Common myeloid progenitor, CD34-positive (primary cell): Measurements from ENCODE around the gene SETD5.
"Not testable (repeated sequence)": the region's sequence is repeated elsewhere in the genome, so short reads cannot be mapped to it uniquely, and the experiment has no call there.

Experiments
- CTCF ChIA-PET: fragments of 350-600 bp; sonication (Branson Sonifier 250); formaldehyde crosslinking; loops from one replicate; lab custom pipeline; 2021; ENCODE audit warnings: antibody characterized with exemption; lab: Charles Lee
- POLR2A ChIA-PET: fragments of 350-600 bp; sonication (Branson Sonifier 250); formaldehyde crosslinking; loops from one replicate; lab custom pipeline; 2021; ENCODE audit warnings: antibody characterized with exemption; lab: Charles Lee
- DNase-seq, 3 donors: peaks; one replicate each; pipeline versions ENCODE4 v3.0.0 to v3.0.0-alpha.2; 2013
- H3K27ac ChIP-seq, 2 experiments: 1 replicate in 1 of 2; 2 replicates in 1 of 2; pipeline ENCODE4 v1.7.0; 2013; ENCODE audit warnings: inconsistent platforms in 2 of 2, low read length in 2 of 2, mild to moderate bottlenecking in 2 of 2, low read depth in 1 of 2, moderate library complexity in 1 of 2; ENCODE audit not compliant: severe bottlenecking in 2 of 2, insufficient read depth in 1 of 2, poor library complexity in 1 of 2
- H3K27me3 ChIP-seq, 5 experiments: replicated peaks in 2 of 5; 1 replicate in 3 of 5; 2 replicates in 2 of 5; pipeline versions ENCODE4 v1.6.1 to v1.7.0; 2013; ENCODE audit warnings: low read length in 4 of 5, mild to moderate bottlenecking in 2 of 5, moderate library complexity in 2 of 5, inconsistent platforms in 1 of 5; ENCODE audit not compliant: insufficient read depth in 5 of 5, control insufficient read depth in 4 of 5
- H3K36me3 ChIP-seq, 4 experiments: 1 replicate in 2 of 4; 2 replicates in 2 of 4; pipeline versions ENCODE4 v1.6.1 to v1.7.0; 2013; ENCODE audit warnings: low read length in 3 of 4, control low read depth in 1 of 4, mild to moderate bottlenecking in 1 of 4; ENCODE audit not compliant: control insufficient read depth in 4 of 4, insufficient read depth in 4 of 4
- H3K4me1 ChIP-seq, 4 experiments: 1 replicate in 3 of 4; 2 replicates in 1 of 4; pipeline versions ENCODE4 v1.6.1 to v1.7.1; 2013; ENCODE audit warnings: low read length in 3 of 4, mild to moderate bottlenecking in 3 of 4, control low read depth in 1 of 4, inconsistent platforms in 1 of 4, moderate library complexity in 1 of 4; ENCODE audit not compliant: control insufficient read depth in 4 of 4, insufficient read depth in 4 of 4; ENCODE audit errors: control extremely low read depth in 1 of 4
- H3K4me3 ChIP-seq, 7 experiments: 1 replicate in 4 of 7; 2 replicates in 3 of 7; pipeline versions ENCODE4 v1.5.1 to v1.7.0; 2013; ENCODE audit warnings: mild to moderate bottlenecking in 7 of 7, low read length in 6 of 7, moderate library complexity in 6 of 7, inconsistent platforms in 2 of 7, low read depth in 2 of 7, control low read depth in 1 of 7; ENCODE audit not compliant: insufficient read depth in 4 of 7, control insufficient read depth in 1 of 7; ENCODE audit errors: extremely low read depth in 1 of 7
- H3K9me3 ChIP-seq, 5 experiments: 1 replicate in 4 of 5; 2 replicates in 1 of 5; pipeline versions ENCODE4 v1.6.1 to v1.7.1; 2013; ENCODE audit warnings: low read length in 4 of 5, mild to moderate bottlenecking in 2 of 5, inconsistent platforms in 1 of 5, low read depth in 1 of 5, moderate library complexity in 1 of 5; ENCODE audit not compliant: control insufficient read depth in 4 of 5, insufficient read depth in 2 of 5; ENCODE audit errors: control extremely low read depth in 1 of 5
- WGBS: methylation state at CpG from one replicate; pipeline ENCODE4 v1.1.5; 2013; ENCODE audit not compliant: insufficient coverage; 5-methylcytosine and 5-hydroxymethylcytosine counted together

SETD5 gene

DNA sequence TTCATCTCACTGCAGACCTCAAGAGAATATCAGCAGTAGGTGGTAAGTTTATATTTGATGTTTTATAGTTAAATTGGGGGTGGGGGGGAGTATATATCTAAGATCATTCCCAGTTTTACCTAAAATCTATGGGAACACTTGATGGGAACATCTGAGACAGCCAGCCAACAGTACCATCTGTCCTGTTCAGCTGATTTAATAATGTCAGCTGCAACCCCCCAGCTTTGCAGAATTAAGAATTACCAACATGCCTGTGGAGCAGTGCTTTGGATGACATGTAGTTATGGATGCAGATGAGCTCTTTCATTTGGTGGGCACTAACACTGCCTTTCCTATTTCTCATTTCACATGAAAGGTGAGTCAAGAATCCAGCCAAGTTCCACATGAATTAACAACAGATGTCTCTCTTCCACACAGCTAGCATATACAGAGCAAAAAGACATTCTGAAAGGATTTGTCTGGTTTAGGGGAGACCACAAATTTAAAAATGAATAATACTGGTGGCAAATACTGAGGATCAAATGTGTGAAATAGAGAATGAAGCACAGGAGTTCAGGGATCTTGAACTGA, 76.2 kb downstream of the SETD5 start:
- no peak for DNase-seq
- H3K4me1 ChIP-seq, result no peaks in the 10 kb centered on the region
- peaks cover 52 to 96% (median 80%) of the 10 kb centered on the region in 4 experiments for H3K36me3 ChIP-seq
- H3K4me3 ChIP-seq, result no peak overlapping the region
- no peaks in the 10 kb centered on the region for H3K9me3 ChIP-seq
- H3K27me3 ChIP-seq, result no peaks in the 10 kb centered on the region
- ChIA-PET CTCF (interaction anchor here (1.0 kb wide), 1 partner anchor 28 kb away, joined by 3 read pairs; no protein-coding TSS in a partner anchor), POLR2A (no interaction called here)
- H3K27ac ChIP-seq, result peak overlapping the region in 1 of 2 experiments; percentile 19

DNA sequence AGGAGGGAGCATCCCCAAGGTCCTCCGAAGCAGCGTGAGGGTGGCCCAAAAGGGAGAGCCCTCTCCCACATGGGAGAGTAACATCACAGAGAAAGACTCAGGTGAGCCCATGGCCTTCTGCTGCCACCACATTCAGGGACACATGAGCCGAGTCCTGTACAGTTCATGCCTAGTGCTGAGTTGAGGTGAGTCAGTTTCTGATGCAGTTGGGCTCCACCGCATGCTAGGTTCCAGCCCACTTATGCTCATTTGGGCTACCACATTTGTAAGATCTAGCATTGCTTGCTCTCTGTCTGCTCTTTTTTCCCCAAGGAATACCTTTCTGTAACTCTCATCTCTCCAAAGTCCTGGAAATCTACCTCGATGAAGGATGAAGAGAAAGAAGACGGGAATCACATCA, 77.1 kb downstream of the SETD5 start:
- POLR2A ChIA-PET, result no interaction called here

DNA sequence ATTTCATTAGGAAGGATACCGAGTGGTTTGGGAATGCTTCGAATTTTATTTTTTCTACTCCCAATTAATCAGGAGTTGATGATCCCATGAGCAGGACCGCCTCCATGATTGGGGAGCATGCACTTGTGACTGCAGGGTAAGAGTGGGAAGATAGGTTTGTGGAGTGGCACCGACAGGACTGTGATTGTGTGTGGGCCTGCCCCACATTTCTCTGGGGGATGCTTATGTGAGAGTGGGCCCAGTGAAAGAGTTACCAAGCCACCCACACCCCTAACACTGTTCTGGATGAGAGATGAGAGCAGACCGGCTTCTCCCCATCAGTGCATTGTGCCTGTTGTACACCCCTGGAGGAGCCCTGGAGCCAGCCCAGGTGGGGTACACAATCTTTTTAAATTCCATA, 79.5 kb downstream of the SETD5 start:
- Histone ChIP-seq H3K4me3 (no peak overlapping the region), H3K4me1 (no peaks in the 10 kb centered on the region), H3K27me3 (no peaks in the 10 kb centered on the region), H3K27ac (no peak overlapping the region), H3K9me3 (no peaks in the 10 kb centered on the region), H3K36me3 (peaks cover 48 to 95% (median 70%) of the 10 kb centered on the region in 4 experiments)
- ChIA-PET POLR2A (no interaction called here), CTCF (interaction anchor here (1.3 kb wide), 1 partner anchor 11 kb away, joined by 6 read pairs; no protein-coding TSS in a partner anchor)
- no peak for DNase-seq
- 100% methylated on average over 3 of the region's 5 CpGs for WGBS

More for the DNA sequence above, 77.1 kb downstream of the SETD5 start:
- 100% methylated on average over 4 of the region's 6 CpGs for WGBS
- no peaks in the 10 kb centered on the region for H3K9me3 ChIP-seq
- H3K27me3 ChIP-seq, result no peaks in the 10 kb centered on the region
- H3K4me1 ChIP-seq, result no peaks in the 10 kb centered on the region
- H3K4me3 ChIP-seq, result no peak overlapping the region
- peaks cover 49 to 97% (median 77%) of the 10 kb centered on the region in 4 experiments for H3K36me3 ChIP-seq
- no peak for DNase-seq
- H3K27ac ChIP-seq, result no peak overlapping the region
- CTCF ChIA-PET, result no interaction called here

DNA sequence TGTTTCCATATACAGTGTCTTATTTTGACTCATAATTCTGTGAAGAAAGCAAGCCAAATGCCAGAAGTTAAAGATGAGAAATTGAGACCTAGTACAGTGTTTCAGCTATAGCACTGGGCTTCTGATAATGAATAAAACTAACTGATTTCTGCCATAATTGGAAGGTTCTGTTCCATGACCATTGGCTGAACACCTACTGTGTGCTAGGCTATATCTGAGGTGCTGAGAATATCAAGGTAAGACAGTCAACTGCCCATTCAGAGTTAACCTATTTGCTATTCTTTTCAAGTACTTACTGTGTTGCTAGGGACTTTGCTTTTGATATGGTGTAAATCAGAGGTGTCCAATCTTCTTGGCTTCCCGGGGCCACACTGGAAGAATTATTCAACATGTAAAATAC, 82.8 kb downstream of the SETD5 start:
- H3K36me3 ChIP-seq, result peaks cover 23 to 82% (median 44%) of the 10 kb centered on the region in 4 experiments

DNA sequence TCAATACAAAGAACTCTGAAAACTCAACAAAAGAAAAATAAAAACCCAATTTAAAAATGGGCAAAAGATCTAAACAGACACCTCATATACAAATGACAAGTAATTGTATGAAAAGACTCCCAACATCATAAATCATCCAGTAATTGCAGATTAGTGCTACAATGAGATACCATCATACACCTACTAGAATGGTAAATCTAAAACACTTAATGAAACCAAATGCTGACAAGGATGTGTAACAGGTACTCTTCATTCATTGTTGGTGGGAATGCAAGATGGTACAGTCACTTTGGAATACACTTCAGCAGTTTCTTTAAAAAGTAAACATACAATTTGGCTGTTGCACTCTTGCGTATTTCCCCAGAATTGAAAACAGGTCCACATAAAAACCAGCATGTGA, 87.8 kb downstream of the SETD5 start:
- Histone ChIP-seq H3K36me3 (peaks cover 11 to 53% (median 20%) of the 10 kb centered on the region in 4 experiments), H3K4me1 (no peaks in the 10 kb centered on the region), H3K9me3 (peaks cover 0 to 12% (median 2%) of the 10 kb centered on the region in 5 experiments), H3K27me3 (no peaks in the 10 kb centered on the region), H3K4me3 (no peak overlapping the region), H3K27ac (no peak overlapping the region)
- POLR2A ChIA-PET, result no interaction called here
- DNase-seq, result no peak
- CTCF ChIA-PET, result no interaction called here
- WGBS, result no CpG with 5 or more reads among the region's 1 CpG

More for the DNA sequence above, 82.8 kb downstream of the SETD5 start:
- no CpG with 5 or more reads among the region's 1 CpG for WGBS
- DNase-seq, result no peak
- POLR2A ChIA-PET, result no interaction called here
- Histone ChIP-seq H3K9me3 (peaks cover 0 to 3% (median 0%) of the 10 kb centered on the region in 5 experiments), H3K27me3 (no peaks in the 10 kb centered on the region), H3K27ac (no peak overlapping the region), H3K4me3 (no peak overlapping the region), H3K4me1 (no peaks in the 10 kb centered on the region)
- CTCF ChIA-PET, result interaction anchor here (1.0 to 1.3 kb wide), 2 partner anchors 12 to 22 kb away, joined by 3 read pairs; no protein-coding TSS in a partner anchor

DNA sequence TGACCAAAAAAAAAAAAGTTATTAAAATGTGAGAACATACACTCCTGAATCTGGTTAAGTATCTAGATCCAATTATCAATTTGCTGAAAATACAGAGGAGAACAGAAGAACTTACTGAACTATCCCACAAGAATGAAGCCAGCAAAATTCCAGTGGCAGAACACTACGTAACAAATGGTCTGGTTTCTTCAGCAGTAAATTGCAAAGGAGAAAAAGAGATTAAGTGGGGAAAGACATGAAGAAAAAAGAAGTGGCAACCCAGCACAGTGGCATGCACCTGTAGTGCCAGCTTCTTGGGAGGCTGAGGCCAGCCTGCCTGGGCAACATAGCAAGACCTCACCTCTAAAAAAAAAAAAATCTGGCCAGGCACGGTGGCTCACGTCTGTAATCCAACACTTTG, 94.1 kb downstream of the SETD5 start:
- no peak for DNase-seq
- no peak overlapping the region for H3K27ac ChIP-seq
- peaks cover 0 to 8% (median 2%) of the 10 kb centered on the region in 5 experiments for H3K9me3 ChIP-seq
- ChIA-PET CTCF (interaction anchor here (0.6 to 1.1 kb wide), 2 partner anchors 11 to 140 kb away, joined by 3 read pairs; no protein-coding TSS in a partner anchor), POLR2A (interaction anchor here (0.6 kb wide), 1 partner anchor 129 kb away, joined by 3 read pairs; the partner anchor contains the start of gene THUMPD3)
- H3K36me3 ChIP-seq, result peaks cover 2 to 10% (median 6%) of the 10 kb centered on the region in 4 experiments
- 100% methylated on average over 2 of the region's 3 CpGs for WGBS
- H3K27me3 ChIP-seq, result no peaks in the 10 kb centered on the region
- no peaks in the 10 kb centered on the region for H3K4me1 ChIP-seq
- no peak overlapping the region for H3K4me3 ChIP-seq

DNA sequence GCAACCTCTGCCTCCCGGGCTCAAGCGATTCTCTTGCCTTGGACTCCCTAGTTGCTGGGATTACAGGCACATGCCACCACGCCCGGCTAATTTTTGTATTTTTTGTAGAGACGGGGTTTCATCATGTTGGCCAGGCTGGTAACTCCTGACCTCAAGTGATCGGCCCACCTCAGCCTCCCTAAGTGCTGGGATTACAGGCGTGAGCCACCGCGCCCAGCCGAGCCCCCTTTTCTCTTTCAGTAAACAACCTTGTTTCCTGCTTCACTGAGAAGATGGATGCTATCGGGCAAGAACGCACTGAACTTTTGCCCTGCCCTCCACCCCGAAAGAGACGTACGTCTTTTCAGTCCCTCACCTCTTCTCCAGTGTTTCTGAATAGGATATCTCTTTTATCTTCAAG, 96.6 kb downstream of the SETD5 start:
- CTCF ChIA-PET, result interaction anchor here (0.7 to 1.3 kb wide), 3 partner anchors 10 to 108 kb away, joined by 3 to 5 read pairs (median 3); no protein-coding TSS in a partner anchor
- H3K9me3 ChIP-seq, H3K27ac ChIP-seq, H3K4me1 ChIP-seq, POLR2A ChIA-PET, DNase-seq, H3K4me3 ChIP-seq, H3K36me3 ChIP-seq: not testable (repeated sequence)
- H3K27me3 ChIP-seq, result peaks cover 0 to 11% (median 7%) of the 10 kb centered on the region in 5 experiments
- whole genome bisulfite sequencing, result over 99% methylated on average over 13 of the region's 15 CpGs
